Activated CD4-positive, alpha-beta T cell treated with anti-CD3 and anti-CD28 coated beads, Interleukin-2, amount 10 ng/mL, durations not matched to agents 7 days and 5 days (primary cell): ENCODE measurements around the gene DSPP. TPM values are rescaled to one million over a fixed set of nuclear protein-coding genes. Genes with fewer than 3 reads are reported as not detected.
"Not testable (repeated sequence)": the region's sequence is repeated elsewhere in the genome, so short reads cannot be mapped to it uniquely, and the experiment has no call there.

Source experiments
- CTCF ChIA-PET: fragments of 350-600 bp; sonication (Branson Sonifier 250); formaldehyde crosslinking; loops from one replicate; lab custom pipeline; 2021; ENCODE audit warnings: antibody characterized with exemption; lab: Charles Lee
- POLR2A ChIA-PET: fragments of 350-600 bp; sonication (Branson Sonifier 250); formaldehyde crosslinking; loops from one replicate; lab custom pipeline; 2021; ENCODE audit warnings: antibody characterized with exemption; lab: Charles Lee
- DNase-seq: peaks from one replicate; pipeline ENCODE4 v3.0.0-alpha.2; 2020
- H3K27ac Mint-ChIP-seq: one replicate; pipeline ENCODE4 v1.8.0; 2021; ENCODE audit warnings: mild to moderate bottlenecking, moderate library complexity, mixed read lengths
- H3K27me3 Mint-ChIP-seq: one replicate; pipeline ENCODE4 v1.8.0; 2021; ENCODE audit warnings: mixed read lengths
- H3K36me3 Mint-ChIP-seq: one replicate; pipeline ENCODE4 v1.8.0; 2021; ENCODE audit warnings: low read depth, mixed read lengths
- H3K4me1 Mint-ChIP-seq: one replicate; pipeline ENCODE4 v1.8.0; 2021; ENCODE audit warnings: mixed read lengths
- H3K4me3 Mint-ChIP-seq: one replicate; pipeline ENCODE4 v1.8.0; 2021; ENCODE audit warnings: mild to moderate bottlenecking, moderate library complexity, mixed read lengths
- H3K9me3 Mint-ChIP-seq: one replicate; pipeline ENCODE4 v1.8.0; 2021; ENCODE audit warnings: mixed read lengths
- total RNA-seq, 2 experiments: library from RNA; stranded (reverse); gene quantifications; one replicate each; pipeline ENCODE4 v1.2.3, GENCODE V29; 2021

Gene DSPP
- not detected for total RNA-seq

DNA sequence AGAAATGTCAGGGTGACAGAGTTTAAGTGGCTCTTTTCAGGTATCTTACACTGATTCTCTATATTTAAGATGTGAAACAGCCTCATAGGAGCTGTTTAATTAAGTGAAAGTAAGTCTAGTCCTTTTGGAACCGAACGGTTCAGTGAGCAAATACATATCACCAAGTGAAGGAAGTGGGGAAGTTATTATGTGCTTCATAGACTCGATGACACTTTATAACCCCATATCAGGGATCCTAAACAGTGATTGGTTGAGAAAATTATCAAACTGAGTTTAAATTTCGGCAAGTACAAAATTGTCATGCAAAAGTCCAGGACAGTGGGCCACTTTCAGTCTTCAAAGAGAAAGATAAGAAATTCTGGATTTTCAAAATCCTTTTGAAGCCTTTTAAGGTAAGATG lies at the start of gene DSPP:
TSS of gene DSPP (plus strand) at position 301 of the 400 bp plus-strand sequence. CDS start 2,380 bp downstream, outside the sequence.
- H3K27ac Mint-ChIP-seq: no peak within 1 kb of the TSS
- POLR2A ChIA-PET: no interaction called here
- no peaks in the 10 kb centered on the region for H3K4me1 Mint-ChIP-seq
- DNase-seq: no peak
- no peaks in the 10 kb centered on the region for H3K9me3 Mint-ChIP-seq
- no peak within 1 kb of the TSS for H3K4me3 Mint-ChIP-seq
- H3K36me3 Mint-ChIP-seq: no peaks in the 10 kb centered on the region
- CTCF ChIA-PET: no interaction called here
- no peaks in the 10 kb centered on the region for H3K27me3 Mint-ChIP-seq

- Mint-ChIP-seq H3K27me3 (no peaks in the 10 kb centered on the region), H3K4me1 (peaks cover 31% of the 10 kb centered on the region), H3K27ac (peak overlapping the region; percentile 78), H3K4me3 (no peak overlapping the region), H3K36me3 (peaks cover 2% of the 10 kb centered on the region), H3K9me3 (peaks cover 12% of the 10 kb centered on the region)
- DNase-seq: peak; percentile 73
- CTCF ChIA-PET: no interaction called here
- POLR2A ChIA-PET: no interaction called here
Measured at GRCh38 chr4:87559090-87559837, 49.1 kb upstream of the DSPP start.

GRCh38 chr4:87560802-87561201 lies 47.5 kb upstream of the DSPP start:
- peaks cover 9% of the 10 kb centered on the region for H3K9me3 Mint-ChIP-seq
- peaks cover 1% of the 10 kb centered on the region for H3K27me3 Mint-ChIP-seq
- H3K4me3 Mint-ChIP-seq: no peak overlapping the region
- H3K27ac Mint-ChIP-seq: no peak overlapping the region
- POLR2A ChIA-PET: no interaction called here
- no peaks in the 10 kb centered on the region for H3K36me3 Mint-ChIP-seq
- H3K4me1 Mint-ChIP-seq: peaks cover 37% of the 10 kb centered on the region
- DNase-seq: no peak
- CTCF ChIA-PET: no interaction called here

DNA sequence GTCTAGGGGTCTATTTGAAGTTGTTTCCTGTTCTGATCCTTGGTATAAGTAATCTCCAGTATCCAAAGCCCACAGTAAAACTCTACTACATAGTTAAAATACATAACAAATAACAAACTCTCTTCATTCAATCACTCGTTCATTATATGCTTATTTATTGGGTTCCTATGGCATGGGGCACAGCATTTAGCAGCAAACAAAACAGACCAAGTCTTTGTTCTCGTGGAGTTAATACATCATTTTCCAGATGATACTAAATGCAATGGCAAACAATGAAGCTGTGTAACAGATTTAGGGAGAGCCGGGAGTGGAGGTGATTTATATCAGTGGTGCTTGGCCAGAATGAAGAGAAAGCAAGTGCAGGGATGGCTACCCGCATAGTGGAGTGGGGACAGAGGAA lies 42.6 kb upstream of the DSPP start:
- no peak overlapping the region for H3K4me3 Mint-ChIP-seq
- peaks cover 4% of the 10 kb centered on the region for H3K9me3 Mint-ChIP-seq
- H3K27ac Mint-ChIP-seq: no peak overlapping the region
- ChIA-PET POLR2A (no interaction called here), CTCF (no interaction called here)
- no peak for DNase-seq
- peaks cover 13% of the 10 kb centered on the region for H3K4me1 Mint-ChIP-seq
- H3K27me3 Mint-ChIP-seq: peaks cover 3% of the 10 kb centered on the region
- no peaks in the 10 kb centered on the region for H3K36me3 Mint-ChIP-seq

DNA sequence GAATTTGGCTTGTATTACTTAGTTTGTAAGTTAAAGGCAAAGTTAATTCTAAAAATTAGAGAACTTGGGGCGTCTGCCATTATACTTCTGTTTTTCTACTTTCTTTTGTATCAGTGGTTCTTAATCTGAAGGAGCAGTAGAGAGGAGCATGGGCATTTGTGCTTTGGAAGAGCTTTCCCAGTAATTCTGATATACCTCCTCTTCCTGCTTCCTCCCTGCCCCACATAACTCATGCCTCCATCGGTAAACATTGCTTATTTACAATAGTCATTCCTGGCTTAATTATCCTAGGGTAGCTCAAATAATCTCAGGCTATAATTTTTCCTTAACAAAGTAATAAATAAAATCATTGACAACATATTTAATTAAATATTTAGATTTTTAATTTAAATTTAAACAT lies 42.1 kb upstream of the DSPP start:
- ChIA-PET CTCF (no interaction called here), POLR2A (no interaction called here)
- Mint-ChIP-seq H3K4me1 (peaks cover 11% of the 10 kb centered on the region), H3K27ac (no peak overlapping the region), H3K9me3 (peaks cover under 1% of the 10 kb centered on the region), H3K4me3 (no peak overlapping the region), H3K27me3 (peaks cover 3% of the 10 kb centered on the region), H3K36me3 (no peaks in the 10 kb centered on the region)
- no peak for DNase-seq

DNA sequence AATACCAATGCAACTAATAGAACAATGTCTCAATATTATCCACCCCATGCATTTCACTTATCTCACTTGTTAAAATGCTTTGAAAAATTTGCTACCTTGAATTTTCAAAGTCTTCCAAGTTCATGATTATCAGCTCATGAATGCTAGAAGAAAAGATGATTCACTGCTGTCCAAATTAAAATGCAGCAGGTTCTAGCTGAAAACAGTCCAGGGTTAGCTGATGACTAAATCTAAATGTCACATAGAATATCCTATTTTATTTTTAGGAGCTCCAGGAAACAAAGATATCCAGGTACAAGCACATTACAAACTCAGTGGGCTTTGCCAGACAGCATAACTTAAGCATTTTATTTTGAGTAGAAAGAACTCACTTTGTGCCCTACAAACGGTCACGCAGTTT lies 41.1 kb upstream of the DSPP start:
- Mint-ChIP-seq H3K27me3 (peaks cover 3% of the 10 kb centered on the region), H3K4me1 (peaks cover 11% of the 10 kb centered on the region), H3K27ac (no peak overlapping the region), H3K9me3 (no peaks in the 10 kb centered on the region), H3K36me3 (no peaks in the 10 kb centered on the region), H3K4me3 (no peak overlapping the region)
- POLR2A ChIA-PET: no interaction called here
- CTCF ChIA-PET: no interaction called here
- DNase-seq: no peak

DNA sequence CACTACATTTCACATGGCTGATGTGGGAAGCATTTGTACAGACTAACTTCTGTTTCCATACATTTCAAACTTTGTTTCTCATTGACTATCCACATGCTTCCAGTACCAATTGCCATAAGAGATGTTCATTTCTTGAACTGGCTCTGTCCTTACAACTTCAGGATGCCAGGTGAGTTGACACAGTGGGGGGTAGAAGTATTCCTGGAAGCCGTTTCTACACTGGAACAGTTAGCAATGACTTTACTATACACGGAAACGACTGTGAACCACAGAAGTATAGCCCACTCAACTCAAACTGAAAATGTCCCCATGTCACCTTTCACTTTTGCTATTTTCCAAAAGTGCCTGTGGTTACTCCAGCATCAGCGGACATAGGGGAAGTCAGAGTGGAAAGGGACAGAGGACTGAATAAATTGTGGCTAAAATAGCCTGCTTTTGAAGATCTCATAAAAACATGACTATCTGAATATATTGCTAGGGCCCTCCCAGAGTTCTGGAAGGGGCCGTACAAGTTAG lies 38.0 kb upstream of the DSPP start:
- CTCF ChIA-PET: no interaction called here
- POLR2A ChIA-PET: no interaction called here
- Mint-ChIP-seq H3K27ac (no peak overlapping the region), H3K27me3 (peaks cover 5% of the 10 kb centered on the region), H3K36me3 (no peaks in the 10 kb centered on the region), H3K4me1 (peaks cover 8% of the 10 kb centered on the region), H3K4me3 (no peak overlapping the region), H3K9me3 (no peaks in the 10 kb centered on the region)
- no peak for DNase-seq

DNA sequence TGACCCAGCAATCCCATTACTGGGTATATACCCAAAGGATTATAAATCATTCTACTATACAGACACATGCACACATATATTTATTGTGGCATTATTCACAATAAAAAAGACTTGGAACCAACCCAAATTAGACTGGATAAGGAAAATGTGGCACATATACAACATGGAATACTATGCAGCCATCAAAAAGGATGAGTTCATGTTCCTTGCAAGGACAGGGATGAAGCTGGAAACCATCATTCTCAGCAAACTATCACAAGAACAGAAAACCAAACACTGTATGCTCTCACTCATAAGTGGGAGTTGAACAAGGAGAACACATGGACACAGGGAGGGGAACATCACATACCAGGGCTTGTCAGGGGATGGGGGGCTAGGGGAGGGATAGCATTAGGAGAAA lies 34.0 kb upstream of the DSPP start:
- DNase-seq, CTCF ChIA-PET, H3K27me3 Mint-ChIP-seq, H3K4me1 Mint-ChIP-seq, H3K36me3 Mint-ChIP-seq, H3K4me3 Mint-ChIP-seq, POLR2A ChIA-PET, H3K9me3 Mint-ChIP-seq, H3K27ac Mint-ChIP-seq: not testable (repeated sequence)

GRCh38 chr4:87574996-87575395 lies 33.3 kb upstream of the DSPP start:
- Mint-ChIP-seq H3K27me3 (peaks cover 4% of the 10 kb centered on the region), H3K9me3 (no peaks in the 10 kb centered on the region), H3K36me3 (no peaks in the 10 kb centered on the region), H3K4me3 (no peak overlapping the region), H3K4me1 (peaks cover 5% of the 10 kb centered on the region), H3K27ac (no peak overlapping the region)
- ChIA-PET CTCF (no interaction called here), POLR2A (no interaction called here)
- DNase-seq: no peak

GRCh38 chr4:87575408-87575807 lies 32.9 kb upstream of the DSPP start:
- no peaks in the 10 kb centered on the region for H3K36me3 Mint-ChIP-seq
- ChIA-PET CTCF (no interaction called here), POLR2A (no interaction called here)
- no peak for DNase-seq
- H3K9me3 Mint-ChIP-seq: no peaks in the 10 kb centered on the region
- no peak overlapping the region for H3K4me3 Mint-ChIP-seq
- peaks cover 4% of the 10 kb centered on the region for H3K27me3 Mint-ChIP-seq
- peaks cover 3% of the 10 kb centered on the region for H3K4me1 Mint-ChIP-seq
- H3K27ac Mint-ChIP-seq: no peak overlapping the region

- H3K9me3 Mint-ChIP-seq: no peaks in the 10 kb centered on the region
- POLR2A ChIA-PET: no interaction called here
- CTCF ChIA-PET: no interaction called here
- no peak for DNase-seq
- no peaks in the 10 kb centered on the region for H3K36me3 Mint-ChIP-seq
- no peaks in the 10 kb centered on the region for H3K4me1 Mint-ChIP-seq
- H3K4me3 Mint-ChIP-seq: no peak overlapping the region
- H3K27me3 Mint-ChIP-seq: peaks cover 4% of the 10 kb centered on the region
- no peak overlapping the region for H3K27ac Mint-ChIP-seq
Measured at GRCh38 chr4:87575983-87576382, 32.3 kb upstream of the DSPP start.

GRCh38 chr4:87579478-87579877 lies 28.9 kb upstream of the DSPP start:
- Mint-ChIP-seq H3K27ac (no peak overlapping the region), H3K4me1 (no peaks in the 10 kb centered on the region), H3K9me3 (no peaks in the 10 kb centered on the region), H3K36me3 (no peaks in the 10 kb centered on the region), H3K27me3 (peaks cover 4% of the 10 kb centered on the region), H3K4me3 (no peak overlapping the region)
- CTCF ChIA-PET: no interaction called here
- POLR2A ChIA-PET: no interaction called here
- no peak for DNase-seq

GRCh38 chr4:87580057-87580456 lies 28.3 kb upstream of the DSPP start:
- H3K4me3 Mint-ChIP-seq: no peak overlapping the region
- CTCF ChIA-PET: no interaction called here
- H3K36me3 Mint-ChIP-seq: no peaks in the 10 kb centered on the region
- H3K4me1 Mint-ChIP-seq: no peaks in the 10 kb centered on the region
- H3K27me3 Mint-ChIP-seq: peaks cover 4% of the 10 kb centered on the region
- H3K9me3 Mint-ChIP-seq: no peaks in the 10 kb centered on the region
- no peak overlapping the region for H3K27ac Mint-ChIP-seq
- POLR2A ChIA-PET: no interaction called here
- DNase-seq: no peak
